IPS-NIHi7 (cell line): ENCODE results near the gene ZP1.
A peak's percentile ranks its signal among the peaks of the same experiment; 100 is the strongest.
"Not testable (repeated sequence)": the region's sequence is repeated elsewhere in the genome, so short reads cannot be mapped to it uniquely, and the experiment has no call there.

Experiments
- DNase-seq: peaks from one replicate; pipeline ENCODE4 v3.0.0; 2012; ENCODE audit warnings: mixed read lengths; ENCODE audit errors: extremely low spot score

Gene ZP1, protein sequence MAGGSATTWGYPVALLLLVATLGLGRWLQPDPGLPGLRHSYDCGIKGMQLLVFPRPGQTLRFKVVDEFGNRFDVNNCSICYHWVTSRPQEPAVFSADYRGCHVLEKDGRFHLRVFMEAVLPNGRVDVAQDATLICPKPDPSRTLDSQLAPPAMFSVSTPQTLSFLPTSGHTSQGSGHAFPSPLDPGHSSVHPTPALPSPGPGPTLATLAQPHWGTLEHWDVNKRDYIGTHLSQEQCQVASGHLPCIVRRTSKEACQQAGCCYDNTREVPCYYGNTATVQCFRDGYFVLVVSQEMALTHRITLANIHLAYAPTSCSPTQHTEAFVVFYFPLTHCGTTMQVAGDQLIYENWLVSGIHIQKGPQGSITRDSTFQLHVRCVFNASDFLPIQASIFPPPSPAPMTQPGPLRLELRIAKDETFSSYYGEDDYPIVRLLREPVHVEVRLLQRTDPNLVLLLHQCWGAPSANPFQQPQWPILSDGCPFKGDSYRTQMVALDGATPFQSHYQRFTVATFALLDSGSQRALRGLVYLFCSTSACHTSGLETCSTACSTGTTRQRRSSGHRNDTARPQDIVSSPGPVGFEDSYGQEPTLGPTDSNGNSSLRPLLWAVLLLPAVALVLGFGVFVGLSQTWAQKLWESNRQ

DNA sequence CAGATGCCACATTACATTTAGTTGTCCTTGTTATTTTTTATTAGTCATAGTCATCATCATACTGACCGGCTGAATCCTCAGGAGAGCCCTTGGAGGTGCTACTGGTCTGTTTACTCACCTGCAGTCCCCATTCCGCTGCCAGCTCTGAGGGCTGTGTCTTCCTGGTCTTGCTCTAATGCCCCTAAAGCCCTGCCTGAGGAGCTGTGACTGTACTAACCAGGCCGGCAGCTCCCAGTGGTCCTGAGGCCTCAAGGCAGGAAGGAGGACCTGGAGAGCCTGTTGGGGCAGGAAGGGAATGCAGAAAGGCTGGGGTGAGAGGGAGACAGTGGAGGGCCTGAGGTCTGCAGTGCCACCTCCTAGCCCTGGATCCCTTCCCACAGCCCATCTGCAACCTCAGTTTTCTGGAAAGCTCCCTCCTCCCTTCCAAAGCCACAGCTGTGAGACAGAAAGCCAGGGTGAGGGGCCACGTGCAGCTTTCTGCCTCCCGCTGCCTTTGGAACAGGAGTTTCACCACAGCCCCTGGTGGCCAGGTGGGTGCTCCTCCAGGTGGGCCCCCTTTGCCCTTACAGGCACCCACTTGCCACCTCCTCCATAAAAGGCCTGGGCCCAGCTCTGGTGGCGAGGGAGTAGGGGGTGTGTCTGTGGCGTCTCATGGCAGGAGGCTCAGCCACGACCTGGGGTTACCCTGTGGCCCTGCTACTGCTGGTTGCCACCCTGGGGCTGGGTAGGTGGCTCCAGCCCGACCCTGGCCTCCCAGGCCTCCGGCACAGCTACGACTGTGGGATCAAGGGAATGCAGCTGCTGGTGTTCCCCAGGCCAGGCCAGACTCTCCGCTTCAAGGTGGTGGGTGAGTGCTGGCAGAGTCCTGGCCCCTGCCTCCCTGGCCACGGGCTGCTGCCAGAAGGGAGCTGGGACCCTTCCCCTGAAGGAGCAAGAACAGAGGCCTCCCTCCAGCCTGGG lies at the start of gene ZP1:
TSS of gene ZP1 (plus strand) at position 632 of the 960 bp plus-strand sequence. CDS start at position 652, 20 bp downstream.
- DNase-seq, result no peak

DNA sequence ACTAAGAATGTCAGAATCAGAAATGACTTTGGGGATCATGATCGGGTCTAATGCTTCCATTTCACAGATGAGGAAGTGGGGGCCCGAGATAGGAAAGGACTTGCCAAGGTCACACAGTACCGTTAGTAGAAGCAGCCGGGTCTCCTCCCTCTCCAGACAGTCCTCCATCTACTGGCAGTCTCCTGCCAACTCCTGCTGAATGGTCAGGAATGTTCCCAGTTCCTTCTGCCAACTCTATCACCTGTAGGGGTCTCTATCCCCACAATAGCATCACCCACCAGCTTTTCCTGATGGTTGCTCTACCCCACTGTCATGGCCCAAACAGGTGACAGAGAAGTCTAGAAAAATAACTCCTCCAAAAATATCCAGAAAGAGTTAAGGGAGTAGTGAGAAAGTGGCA lies 49.3 kb upstream of the ZP1 start:
- no peak for DNase-seq

DNA sequence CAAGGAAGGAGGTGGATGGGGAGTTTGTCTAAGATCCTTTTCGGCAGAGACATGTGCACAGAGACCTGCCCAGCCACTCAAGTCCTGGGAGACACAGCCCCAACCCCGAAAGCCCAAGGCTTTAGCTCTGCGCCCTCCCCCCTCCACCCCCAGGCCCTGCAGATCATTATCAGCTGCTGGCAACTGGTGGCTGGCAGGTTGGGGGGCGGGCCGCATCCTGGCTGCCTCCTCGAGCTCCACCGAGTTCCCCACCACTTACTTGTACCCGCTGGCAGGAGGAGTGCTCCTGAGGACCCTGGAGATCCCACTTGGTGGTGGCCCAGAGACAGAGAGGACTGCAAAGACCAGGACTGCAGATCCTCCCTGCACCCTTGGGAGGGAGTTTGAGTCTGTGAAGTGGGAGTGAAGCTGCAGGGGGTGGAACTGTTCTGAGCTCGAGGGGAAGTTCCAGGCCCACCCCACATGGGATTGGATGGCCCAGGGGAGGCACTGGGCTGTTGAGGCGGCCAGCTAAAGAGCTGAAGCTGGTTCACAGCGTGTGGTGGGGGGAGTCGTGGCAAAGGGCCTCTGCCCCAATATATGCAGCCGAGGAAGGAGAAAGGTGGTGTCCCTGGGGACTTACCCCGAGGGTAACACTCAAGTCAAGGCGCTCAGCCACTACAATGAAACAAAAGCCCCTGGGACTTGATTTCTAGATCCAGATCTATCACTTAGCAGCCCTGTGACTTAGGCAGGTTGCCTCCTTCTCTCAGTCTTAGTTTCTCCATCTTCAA lies 45.3 kb upstream of the ZP1 start:
- no peak for DNase-seq

DNA sequence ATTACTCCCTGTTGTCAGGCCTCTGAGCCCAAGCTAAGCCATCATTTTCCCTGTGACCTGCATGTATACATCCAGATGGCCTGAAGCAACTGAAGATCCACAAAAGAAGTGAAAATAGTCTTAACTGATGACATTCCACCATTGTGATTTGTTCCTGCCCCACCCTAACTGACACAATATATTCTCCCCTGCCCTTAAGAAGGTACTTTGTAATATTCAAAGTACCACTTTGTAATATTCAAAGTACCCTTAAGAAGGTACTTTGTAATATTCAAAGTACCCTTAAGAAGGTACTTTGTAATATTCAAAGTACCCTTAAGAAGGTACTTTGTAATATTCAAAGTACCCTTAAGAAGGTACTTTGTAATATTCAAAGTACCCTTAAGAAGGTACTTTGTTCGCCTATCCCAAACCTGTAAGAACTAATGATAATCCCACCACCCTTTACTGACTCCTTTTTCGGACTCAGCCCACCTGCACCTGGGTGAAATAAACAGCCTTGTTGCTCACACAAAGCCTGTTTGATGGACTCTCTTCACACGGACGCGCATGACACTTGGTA lies 43.5 kb upstream of the ZP1 start:
- not testable (repeated sequence) for DNase-seq

DNA sequence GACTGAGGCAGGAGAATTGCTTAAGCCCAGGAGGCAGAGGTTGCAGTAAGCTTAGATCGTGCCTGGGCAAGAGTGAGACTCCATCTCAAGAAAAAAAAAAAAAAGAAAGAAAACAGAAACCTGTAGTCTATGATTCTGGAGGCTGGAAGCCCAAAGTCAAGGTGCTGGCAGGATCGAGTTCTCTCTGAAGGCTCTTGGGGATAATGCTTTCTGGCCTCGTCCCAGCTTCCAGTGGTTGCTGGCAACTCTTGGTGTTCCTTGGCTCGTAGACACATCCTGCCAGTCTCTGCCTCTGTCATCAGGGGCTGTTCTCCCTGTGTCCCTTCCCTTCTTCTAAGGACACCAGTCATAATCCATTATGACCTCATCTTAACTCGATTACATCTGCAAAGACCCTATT lies 42.2 kb upstream of the ZP1 start:
- DNase-seq, result no peak

DNA sequence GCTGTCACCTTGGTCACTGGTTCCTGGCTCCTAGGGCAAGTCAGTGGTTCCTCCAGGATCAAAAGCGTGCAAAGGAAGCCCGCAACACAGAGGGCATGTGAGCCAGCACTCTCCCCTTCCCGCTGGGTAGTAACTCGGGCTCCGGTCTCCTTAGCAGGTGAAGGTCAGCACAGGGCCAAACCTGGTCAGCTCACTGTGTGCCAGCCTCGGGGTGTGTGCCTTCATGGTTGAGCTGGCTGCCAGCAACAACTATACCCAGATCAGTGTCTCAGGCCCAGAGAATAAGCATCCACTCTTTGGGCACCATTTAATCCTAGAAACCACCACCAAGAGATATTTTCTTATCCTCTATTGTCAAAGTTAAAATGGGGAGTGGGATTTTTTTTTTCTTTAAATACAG lies 41.6 kb upstream of the ZP1 start:
- no peak for DNase-seq

DNA sequence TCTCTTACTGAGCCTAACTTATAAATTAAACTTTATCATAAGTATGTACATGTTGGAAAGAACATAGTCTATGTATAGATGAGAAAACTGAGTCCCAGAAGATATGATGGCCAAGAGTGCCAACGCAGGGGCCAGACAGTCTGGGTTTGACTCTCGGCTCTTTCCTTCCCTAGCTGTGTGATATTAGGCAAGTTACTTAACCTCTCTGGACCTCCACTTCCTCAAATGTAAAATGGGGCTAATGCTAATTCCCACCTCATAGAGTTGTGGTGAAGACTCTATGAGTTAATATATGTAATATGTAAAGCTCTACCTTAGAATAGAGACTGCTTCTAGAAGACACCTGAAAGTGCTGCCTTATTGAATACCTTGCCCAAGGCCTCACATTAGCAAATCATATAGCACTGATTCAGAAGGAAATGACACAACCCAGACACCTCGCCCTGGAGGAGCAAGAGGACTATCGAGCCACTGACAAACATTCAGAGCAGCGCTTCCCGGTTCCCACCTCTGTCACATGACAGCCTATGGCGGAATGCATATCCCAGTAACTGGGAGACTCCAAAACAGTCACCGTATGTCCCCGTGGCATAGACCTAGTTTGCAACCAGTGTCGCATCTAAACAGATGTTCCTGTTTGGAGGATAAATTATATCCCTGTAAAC lies 36.7 kb upstream of the ZP1 start:
- no peak for DNase-seq

DNA sequence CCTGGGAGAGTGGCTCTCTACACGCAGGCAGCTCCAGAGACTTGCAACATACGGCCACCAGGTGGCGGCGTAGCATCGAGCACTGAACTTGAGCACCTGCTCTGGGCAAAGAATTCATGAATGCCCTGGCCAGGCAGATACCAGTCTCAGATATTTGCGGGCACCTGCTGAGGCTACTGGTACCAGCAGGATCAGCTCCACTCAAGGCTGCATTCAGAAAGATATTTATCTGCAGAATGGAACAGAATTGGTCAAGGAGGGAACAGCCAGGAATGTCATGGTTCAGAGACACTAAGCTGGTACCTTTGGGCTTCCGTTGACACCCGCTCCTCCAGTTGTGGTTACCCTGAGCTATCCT lies 36.2 kb upstream of the ZP1 start:
- DNase-seq, result peak; percentile 87

DNA sequence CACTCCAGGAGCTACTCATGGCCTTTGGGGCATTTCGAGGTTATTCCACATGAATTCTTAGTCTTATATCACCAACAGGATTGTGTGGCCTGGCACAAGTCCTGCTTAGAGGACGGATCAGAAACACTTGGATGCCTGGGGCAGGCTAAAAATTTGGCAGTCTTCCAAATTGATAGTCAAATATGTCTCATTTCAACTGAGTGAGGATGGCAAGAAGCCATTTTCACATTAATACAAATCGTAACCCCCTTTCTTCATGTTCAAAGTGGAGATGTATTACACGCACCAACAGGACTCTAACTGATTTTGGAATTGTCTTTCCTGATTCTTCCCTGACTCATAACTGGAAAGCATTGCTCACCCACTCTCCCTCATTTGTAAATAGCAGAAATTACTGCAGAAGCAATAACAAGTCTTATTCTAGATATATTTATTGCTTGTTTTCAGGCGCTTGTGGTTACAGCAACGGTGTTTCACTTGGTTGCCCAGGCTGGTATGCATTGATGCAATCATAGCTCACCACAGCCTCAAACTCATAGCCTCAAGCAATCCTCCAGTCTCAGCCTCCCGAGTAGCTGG lies 35.8 kb upstream of the ZP1 start:
- no peak for DNase-seq

DNA sequence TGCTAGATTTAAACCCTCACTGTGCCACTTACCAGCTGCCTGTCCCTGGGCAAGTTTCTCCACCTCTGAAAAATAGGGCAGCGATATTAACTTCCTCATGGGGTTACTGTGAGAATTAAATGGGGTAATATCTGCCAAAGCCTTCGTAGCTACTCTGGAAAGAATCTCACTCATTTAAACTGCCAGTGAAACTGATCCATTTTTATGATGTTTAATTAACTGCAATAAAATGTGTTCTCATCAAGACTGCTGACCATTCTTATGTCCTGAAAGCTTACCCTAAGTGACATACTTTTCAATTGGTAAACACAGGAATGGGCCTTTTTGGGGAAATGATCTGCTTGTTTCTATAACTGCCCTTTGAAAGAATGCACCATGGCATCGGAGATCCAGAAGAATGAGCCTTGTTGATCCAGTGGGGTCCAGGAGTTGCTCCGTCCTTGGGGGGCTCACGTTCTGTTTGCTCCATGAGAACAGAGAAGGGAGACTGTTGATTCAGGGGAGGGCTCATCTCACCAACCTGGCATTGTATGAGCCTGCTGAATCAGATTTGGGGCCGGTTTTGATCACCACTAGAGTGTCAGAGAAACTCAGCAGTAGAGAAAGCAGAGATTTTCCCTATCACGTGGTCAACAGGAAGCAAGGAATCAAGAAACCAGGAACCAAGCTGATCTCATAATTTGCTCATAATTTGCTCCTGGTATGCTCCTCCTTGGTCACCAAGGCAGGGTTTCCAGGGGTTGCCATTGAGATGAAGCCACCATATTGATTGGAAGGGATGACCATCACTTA lies 32.4 kb upstream of the ZP1 start:
- no peak for DNase-seq

DNA sequence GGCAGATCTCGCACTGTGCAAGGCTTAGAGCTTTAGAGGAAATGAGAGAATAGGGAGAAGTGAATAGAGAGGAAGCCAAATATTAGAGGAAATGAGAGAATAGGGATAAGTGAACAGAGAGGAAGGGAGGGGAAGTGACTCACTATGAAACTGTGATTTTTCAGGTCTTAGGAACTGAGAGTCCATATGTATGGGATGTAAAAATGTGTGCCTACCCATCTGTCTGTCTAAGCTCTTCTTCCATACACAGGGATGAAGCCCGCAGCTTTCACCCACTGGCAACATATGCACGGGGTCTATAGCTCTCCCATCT lies 31.9 kb upstream of the ZP1 start:
- DNase-seq, result no peak

DNA sequence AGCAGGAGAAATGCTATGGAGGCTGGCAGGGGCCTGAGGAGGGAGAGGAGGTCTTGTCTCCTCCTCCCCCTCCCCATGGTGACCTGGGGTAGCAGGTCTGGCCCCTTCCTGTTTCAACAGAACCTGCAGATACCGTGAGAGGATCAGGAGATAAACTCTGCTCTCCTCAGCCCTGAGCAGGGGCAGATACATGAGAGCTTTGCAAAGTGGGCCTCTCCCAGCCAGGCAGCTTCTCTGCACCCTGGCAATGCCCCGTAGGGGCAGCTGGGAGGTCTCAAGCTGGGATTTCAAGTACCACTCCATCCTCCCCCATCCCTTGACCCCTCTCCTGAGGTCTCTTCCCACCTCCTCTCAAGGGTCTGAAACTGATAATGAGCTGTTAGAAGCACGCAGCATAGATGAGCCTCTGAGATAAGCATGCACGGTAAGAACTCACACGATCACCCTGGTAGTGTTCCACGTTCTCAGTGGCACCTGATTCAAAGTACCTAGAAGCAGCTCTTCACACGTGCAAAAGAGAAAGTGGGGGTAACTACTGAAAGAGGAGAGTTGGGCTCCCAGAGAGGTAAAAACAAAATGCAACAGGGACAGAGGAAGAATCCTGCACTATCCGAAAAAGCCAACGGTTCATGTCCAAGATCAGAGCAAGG lies 30.4 kb upstream of the ZP1 start:
- DNase-seq, result no peak

DNA sequence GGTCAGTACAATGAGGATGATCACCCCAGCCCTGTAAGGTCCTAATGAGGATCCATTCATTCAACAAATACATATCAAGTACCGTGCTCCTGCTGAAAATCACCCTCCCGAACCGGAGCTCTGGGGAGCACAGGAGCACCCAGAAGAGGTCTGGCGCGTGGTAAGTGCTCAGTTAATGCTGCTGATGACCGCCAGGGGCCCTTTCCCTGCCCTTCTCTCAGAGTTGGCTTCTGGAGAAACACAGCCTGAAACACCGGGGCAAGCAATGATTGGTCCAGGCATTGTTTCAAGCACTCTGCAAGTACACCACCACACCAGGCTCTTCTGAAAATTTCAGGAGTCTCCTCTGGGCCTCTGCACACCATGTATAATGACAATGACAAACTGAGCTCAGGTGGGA lies 29.2 kb upstream of the ZP1 start:
- DNase-seq, result peak; percentile 63

DNA sequence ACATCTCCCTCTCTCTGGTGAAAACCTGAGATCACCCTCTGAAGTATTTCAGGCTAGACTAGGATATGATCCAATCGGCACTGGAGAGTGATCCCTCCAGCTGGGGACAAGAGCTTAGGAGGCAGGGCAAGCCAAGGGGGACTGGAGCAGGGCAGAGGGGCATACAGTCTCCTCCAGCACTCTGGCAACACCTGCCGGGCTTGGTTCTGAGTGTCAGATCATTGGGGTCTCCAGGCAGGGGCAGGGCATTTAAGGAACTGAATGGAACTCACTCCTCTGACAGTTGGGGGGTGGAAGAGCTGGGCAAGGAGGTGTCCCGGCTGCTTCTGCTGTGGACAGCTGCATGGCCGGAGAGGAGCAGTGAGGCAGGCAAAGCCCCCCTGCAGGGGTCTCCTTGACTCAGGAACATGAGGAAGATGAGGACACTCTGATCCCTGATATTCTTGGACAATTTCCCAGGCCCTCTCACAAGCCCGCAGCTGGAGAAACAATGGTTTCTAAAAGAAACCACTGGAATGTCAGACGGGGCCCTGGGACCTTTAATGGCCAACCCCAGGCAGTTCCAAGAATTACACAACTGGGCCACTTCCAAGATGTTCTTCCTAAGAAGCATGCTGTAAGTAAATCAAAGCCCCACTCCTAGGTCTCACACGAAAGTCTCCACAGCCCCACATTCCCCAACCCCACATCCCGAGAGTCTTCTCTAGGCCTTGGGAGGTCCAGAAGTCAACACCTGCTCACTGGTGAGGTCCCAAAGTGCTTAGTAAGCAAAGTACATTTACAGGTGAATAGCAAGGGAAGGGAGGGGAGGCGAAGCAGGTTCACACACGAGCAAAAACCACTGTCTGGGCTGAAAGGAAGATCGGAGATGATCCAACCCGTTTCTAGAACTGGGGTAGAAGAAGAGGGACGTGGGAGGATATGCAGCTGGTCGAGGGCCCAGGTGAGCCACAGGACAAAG lies 26.6 kb upstream of the ZP1 start:
- no peak for DNase-seq

DNA sequence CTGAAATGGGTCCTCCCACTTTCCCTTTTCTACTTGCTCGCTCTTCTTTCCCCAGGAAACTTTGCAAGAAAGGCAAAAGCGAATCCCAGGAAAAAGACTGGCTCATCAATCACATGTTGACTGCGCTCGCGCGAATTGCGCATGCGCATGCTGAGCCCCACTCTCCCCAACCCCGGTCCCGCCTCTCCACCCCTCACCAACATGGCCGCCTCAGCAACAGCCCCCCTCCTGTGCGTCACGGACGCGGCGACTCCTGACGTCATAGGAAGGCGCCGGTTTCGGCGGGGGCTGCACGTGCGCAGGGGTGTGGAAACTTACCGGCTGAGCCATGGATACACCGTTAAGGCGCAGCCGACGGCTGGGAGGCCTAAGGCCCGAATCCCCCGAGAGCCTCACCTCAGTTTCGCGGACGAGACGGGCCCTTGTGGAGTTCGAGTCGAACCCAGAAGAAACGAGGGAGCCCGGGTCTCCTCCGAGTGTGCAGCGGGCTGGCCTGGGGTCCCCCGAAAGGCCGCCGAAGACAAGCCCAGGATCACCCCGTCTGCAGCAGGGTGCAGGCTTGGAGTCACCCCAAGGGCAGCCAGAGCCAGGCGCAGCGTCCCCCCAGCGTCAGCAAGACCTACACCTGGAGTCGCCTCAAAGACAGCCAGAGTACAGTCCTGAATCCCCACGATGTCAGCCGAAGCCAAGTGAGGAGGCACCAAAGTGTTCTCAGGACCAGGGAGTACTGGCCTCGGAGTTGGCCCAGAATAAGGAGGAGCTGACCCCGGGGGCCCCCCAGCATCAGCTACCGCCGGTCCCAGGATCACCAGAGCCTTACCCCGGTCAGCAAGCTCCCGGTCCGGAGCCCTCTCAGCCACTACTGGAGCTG lies 25.3 kb upstream of the ZP1 start, which contains the start of gene CCDC86:
TSS of gene CCDC86 (plus strand) at position 317 of the 871 bp plus-strand sequence. CDS start at position 329, 12 bp downstream.
- DNase-seq, result peak; percentile 100

DNA sequence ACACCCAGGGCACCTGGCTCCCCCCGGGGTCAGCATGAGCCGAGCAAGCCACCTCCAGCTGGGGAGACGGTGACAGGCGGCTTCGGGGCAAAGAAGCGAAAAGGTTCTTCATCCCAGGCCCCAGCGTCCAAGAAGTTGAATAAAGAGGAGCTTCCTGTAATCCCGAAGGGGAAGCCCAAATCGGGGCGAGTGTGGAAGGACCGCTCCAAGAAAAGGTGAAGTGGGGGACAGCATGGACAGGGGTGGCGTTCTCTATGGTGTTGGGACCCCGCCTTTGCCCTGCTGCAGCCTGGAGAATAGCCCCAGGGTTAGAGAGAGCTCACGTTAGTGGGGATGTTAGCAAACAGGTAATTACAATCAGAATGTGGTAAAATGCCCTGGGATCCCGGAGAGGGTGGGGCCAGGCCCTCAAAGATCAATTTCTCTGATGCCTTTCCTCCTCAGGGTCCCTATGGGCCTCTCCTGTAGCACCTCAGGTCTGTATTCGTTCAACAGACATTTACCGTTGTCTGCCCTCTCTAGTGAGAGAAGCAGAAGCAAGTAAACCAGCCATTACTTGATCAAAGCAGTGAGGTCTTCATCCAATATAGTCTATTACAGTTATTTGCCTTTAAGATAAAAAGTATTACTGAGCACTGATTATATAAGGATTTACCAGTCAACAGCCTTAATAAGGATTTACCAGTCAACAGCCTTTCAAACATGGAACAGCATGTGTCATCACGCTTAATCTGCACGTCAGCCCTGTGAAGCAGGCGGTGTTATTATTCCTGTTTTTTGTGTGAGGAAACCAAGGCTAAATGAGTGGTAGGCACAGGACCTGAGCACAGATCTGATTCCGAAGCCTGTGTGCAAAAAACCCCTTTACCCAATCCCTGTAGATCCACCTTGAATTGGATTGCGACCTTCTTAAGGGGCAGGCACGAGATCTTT lies 24.4 kb upstream of the ZP1 start:
- no peak for DNase-seq
